Breast epithelium (tissue), 3 donors: ENCODE data around the gene TGM3.

Experiments used
- POLR2A ChIP-seq: fragments of 450-650 bp; IDR thresholded peaks from one replicate; pipeline ENCODE4 v1.6.1; 2016; ENCODE audit warnings: antibody characterized with exemption, mild to moderate bottlenecking, moderate library complexity
- POLR2AphosphoS5 ChIP-seq, 3 donors: sonication (generic); formaldehyde crosslinking; IDR thresholded peaks; one replicate each; pipeline ENCODE4 v1.6.1; 2017; ENCODE audit warnings: antibody characterized with exemption in 3 of 3
- TF ChIP-seq, protein P1 (sequence below), 3 donors: fragments of 450-650 bp; IDR thresholded peaks; one replicate each; pipeline ENCODE4 v1.5.1; 2016 to 2017; ENCODE audit warnings: antibody characterized with exemption in 3 of 3, mild to moderate bottlenecking in 3 of 3, moderate library complexity in 3 of 3

DNA sequence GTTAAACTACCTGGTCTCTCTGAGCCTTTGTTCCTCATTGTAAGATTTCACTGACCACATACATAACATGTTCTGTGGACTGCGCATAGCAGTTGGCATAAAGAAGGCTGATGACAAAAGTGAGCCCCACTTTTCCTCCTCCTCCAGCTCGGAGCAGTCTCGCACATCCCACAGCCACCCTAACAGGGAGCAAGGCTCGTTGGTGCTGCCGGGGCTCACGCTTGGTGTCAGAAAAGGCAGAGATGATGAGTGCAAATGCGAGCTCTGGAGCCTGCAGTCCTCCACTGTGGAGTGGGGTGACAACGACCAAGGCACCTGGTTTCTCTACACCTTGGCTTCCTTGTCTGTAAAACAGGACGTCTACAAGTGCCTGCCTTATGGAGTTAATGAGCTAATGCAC, 9.7 kb downstream of the TGM3 start:
- TF ChIP-seq, protein P1, sequence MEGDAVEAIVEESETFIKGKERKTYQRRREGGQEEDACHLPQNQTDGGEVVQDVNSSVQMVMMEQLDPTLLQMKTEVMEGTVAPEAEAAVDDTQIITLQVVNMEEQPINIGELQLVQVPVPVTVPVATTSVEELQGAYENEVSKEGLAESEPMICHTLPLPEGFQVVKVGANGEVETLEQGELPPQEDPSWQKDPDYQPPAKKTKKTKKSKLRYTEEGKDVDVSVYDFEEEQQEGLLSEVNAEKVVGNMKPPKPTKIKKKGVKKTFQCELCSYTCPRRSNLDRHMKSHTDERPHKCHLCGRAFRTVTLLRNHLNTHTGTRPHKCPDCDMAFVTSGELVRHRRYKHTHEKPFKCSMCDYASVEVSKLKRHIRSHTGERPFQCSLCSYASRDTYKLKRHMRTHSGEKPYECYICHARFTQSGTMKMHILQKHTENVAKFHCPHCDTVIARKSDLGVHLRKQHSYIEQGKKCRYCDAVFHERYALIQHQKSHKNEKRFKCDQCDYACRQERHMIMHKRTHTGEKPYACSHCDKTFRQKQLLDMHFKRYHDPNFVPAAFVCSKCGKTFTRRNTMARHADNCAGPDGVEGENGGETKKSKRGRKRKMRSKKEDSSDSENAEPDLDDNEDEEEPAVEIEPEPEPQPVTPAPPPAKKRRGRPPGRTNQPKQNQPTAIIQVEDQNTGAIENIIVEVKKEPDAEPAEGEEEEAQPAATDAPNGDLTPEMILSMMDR (IDR thresholded peaks at IDR 0.05): no peak
- no peak for TF ChIP-seq POLR2A
- no peak for TF ChIP-seq POLR2AphosphoS5 (IDR thresholded peaks at IDR 0.05)
